ENCODE measurements around the gene KRT17. TPM values are rescaled to one million over a fixed set of nuclear protein-coding genes. Genes with fewer than 3 reads are reported as not detected.

KRT17 gene
- polyA plus RNA-seq, 1 donor from 2014 or later: not detected

- no peaks in the 10 kb centered on the region for H3F3A ChIP-seq (ENCODE audit: insufficient read depth, low read length, poor library complexity, severe bottlenecking)
- H3K36me3 ChIP-seq (ENCODE audit: insufficient read depth, low read length): no peaks in the 10 kb centered on the region
- H3K27ac ChIP-seq (ENCODE audit: low read length): no peak overlapping the region
- no peak overlapping the region for H3K4me3 ChIP-seq (ENCODE audit: low read length)
- no peaks in the 10 kb centered on the region for H4K20me1 ChIP-seq (ENCODE audit: insufficient read depth)
- H2AFZ ChIP-seq (ENCODE audit: low read depth, low read length): no peak overlapping the region
- H3K9me2 ChIP-seq (ENCODE audit: insufficient read depth, low read length): no peaks in the 10 kb centered on the region
- no peak overlapping the region for H3K4me2 ChIP-seq (ENCODE audit: low read length)
- H3K27me3 ChIP-seq (ENCODE audit: insufficient read depth, low read depth, low read length): no peaks in the 10 kb centered on the region
- no peak overlapping the region for H3K9ac ChIP-seq (ENCODE audit: low read length)
- H3K9me3 ChIP-seq (ENCODE audit: low read length): no peaks in the 10 kb centered on the region
- no peak for TF ChIP-seq REST (IDR thresholded peaks at IDR 0.05; ENCODE audit: borderline replicate concordance)
- no peak for TF ChIP-seq RAD21 (conservative IDR thresholded peaks at IDR 0.05)
- no peak for TF ChIP-seq EZH2 (IDR thresholded peaks at IDR 0.05; ENCODE audit: borderline replicate concordance, insufficient read depth, low read length, poor library complexity, severe bottlenecking)
- no peak for TF ChIP-seq SMC3 (conservative IDR thresholded peaks at IDR 0.05; ENCODE audit: poor library complexity)
- TF ChIP-seq TAF1 (IDR thresholded peaks at IDR 0.05; ENCODE audit: low read depth): no peak
- no peak for TF ChIP-seq MXI1 (conservative IDR thresholded peaks at IDR 0.05; ENCODE audit: poor library complexity, severe bottlenecking)
- no peak for TF ChIP-seq EP300 (conservative IDR thresholded peaks at IDR 0.05; ENCODE audit: poor library complexity, severe bottlenecking)
- no peak for TF ChIP-seq CTCF (IDR thresholded peaks at IDR 0.05; ENCODE audit: poor library complexity, severe bottlenecking)
- TF ChIP-seq POLR2AphosphoS5 (IDR thresholded peaks at IDR 0.05): no peak
- no peaks in the 10 kb centered on the region for H3K79me2 ChIP-seq (replicated peaks; ENCODE audit: insufficient read depth, low read length)
Observed at GRCh38 chr17:41638194-41638593, 13.8 kb upstream of the KRT17 start.

- H3K9me3 ChIP-seq (ENCODE audit: low read length): no peaks in the 10 kb centered on the region
- no peaks in the 10 kb centered on the region for H3K27me3 ChIP-seq (ENCODE audit: insufficient read depth, low read depth, low read length)
- H3K79me2 ChIP-seq (replicated peaks; ENCODE audit: insufficient read depth, low read length): no peaks in the 10 kb centered on the region
- no peak for TF ChIP-seq SMC3 (conservative IDR thresholded peaks at IDR 0.05; ENCODE audit: poor library complexity)
- no peak for TF ChIP-seq EZH2 (IDR thresholded peaks at IDR 0.05; ENCODE audit: borderline replicate concordance, insufficient read depth, low read length, poor library complexity, severe bottlenecking)
- no peak for TF ChIP-seq EP300 (conservative IDR thresholded peaks at IDR 0.05; ENCODE audit: poor library complexity, severe bottlenecking)
- TF ChIP-seq TAF1 (IDR thresholded peaks at IDR 0.05; ENCODE audit: low read depth): no peak
- TF ChIP-seq RAD21 (conservative IDR thresholded peaks at IDR 0.05): no peak
- no peak for TF ChIP-seq CTCF (IDR thresholded peaks at IDR 0.05; ENCODE audit: poor library complexity, severe bottlenecking)
- no peak for TF ChIP-seq MXI1 (conservative IDR thresholded peaks at IDR 0.05; ENCODE audit: poor library complexity, severe bottlenecking)
- TF ChIP-seq REST (IDR thresholded peaks at IDR 0.05; ENCODE audit: borderline replicate concordance): no peak
- TF ChIP-seq POLR2AphosphoS5 (IDR thresholded peaks at IDR 0.05): no peak
- H4K20me1 ChIP-seq (ENCODE audit: insufficient read depth): no peaks in the 10 kb centered on the region
- H3K27ac ChIP-seq (ENCODE audit: low read length): no peak overlapping the region
- no peak overlapping the region for H3K4me3 ChIP-seq (ENCODE audit: low read length)
- H3K9ac ChIP-seq (ENCODE audit: low read length): no peak overlapping the region
- H2AFZ ChIP-seq (ENCODE audit: low read depth, low read length): no peak overlapping the region
- no peaks in the 10 kb centered on the region for H3F3A ChIP-seq (ENCODE audit: insufficient read depth, low read length, poor library complexity, severe bottlenecking)
- H3K4me2 ChIP-seq (ENCODE audit: low read length): no peak overlapping the region
- H3K36me3 ChIP-seq (ENCODE audit: insufficient read depth, low read length): no peaks in the 10 kb centered on the region
- H3K9me2 ChIP-seq (ENCODE audit: insufficient read depth, low read length): no peaks in the 10 kb centered on the region
Observed at GRCh38 chr17:41636652-41637051, 12.3 kb upstream of the KRT17 start.

Measured in neural cell (in vitro differentiated cells).